OCI-LY1 (cell line): Measurements from ENCODE around the gene PSMG4.

ENCODE experiments used
- H2AFZ ChIP-seq: fragments of 200-600 bp; sonication (generic), shearing (Covaris generic); 2 replicates; pipeline ENCODE4 v1.6.0; 2014; ENCODE audit warnings: antibody characterized with exemption, mild to moderate bottlenecking, low read length
- H3F3A ChIP-seq: fragments of 200-600 bp; sonication (generic), shearing (Covaris generic); 2 replicates; pipeline ENCODE4 v1.6.0; 2014; ENCODE audit warnings: mild to moderate bottlenecking, antibody characterized with exemption, low read length, moderate library complexity; ENCODE audit not compliant: insufficient read depth
- H3K27ac ChIP-seq: fragments of 200-600 bp; sonication (generic); 2 replicates; pipeline ENCODE4 v1.5.1; 2014; ENCODE audit warnings: low read length, mixed run types, mild to moderate bottlenecking, low read depth; ENCODE audit not compliant: poor library complexity, severe bottlenecking
- H3K27me3 ChIP-seq: fragments of 200-600 bp; sonication (generic); 2 replicates; pipeline ENCODE4 v1.6.0; 2014; ENCODE audit warnings: antibody characterized with exemption, mild to moderate bottlenecking, low read length, moderate library complexity; ENCODE audit not compliant: insufficient read depth
- H3K36me3 ChIP-seq: fragments of 200-600 bp; sonication (generic); 2 replicates; pipeline ENCODE4 v1.6.1; 2014; ENCODE audit warnings: mild to moderate bottlenecking, antibody characterized with exemption, low read length, moderate library complexity, mixed read lengths; ENCODE audit not compliant: insufficient read depth
- H3K4me1 ChIP-seq: fragments of 200-600 bp; sonication (generic); 2 replicates; pipeline ENCODE4 v1.5.1; 2014; ENCODE audit warnings: mild to moderate bottlenecking, low read length, moderate library complexity; ENCODE audit not compliant: insufficient read depth, severe bottlenecking
- H3K4me2 ChIP-seq: fragments of 200-600 bp; sonication (generic), shearing (Covaris generic); 2 replicates; pipeline ENCODE4 v1.6.1; 2014; ENCODE audit warnings: low read length
- H3K4me3 ChIP-seq: fragments of 200-600 bp; sonication (generic); 2 replicates; pipeline ENCODE4 v1.5.1; 2014; ENCODE audit warnings: low read length, low read depth, mild to moderate bottlenecking, mixed read lengths; ENCODE audit not compliant: poor library complexity, severe bottlenecking
- H3K79me2 ChIP-seq: fragments of 200-600 bp; shearing (Covaris generic); 2 replicates; pipeline ENCODE4 v1.6.1; 2016; ENCODE audit warnings: mixed run types, low read length, mixed read lengths; ENCODE audit not compliant: insufficient read depth
- H3K9ac ChIP-seq: fragments of 200-600 bp; sonication (generic), shearing (Covaris generic); 2 replicates; pipeline ENCODE4 v1.6.1; 2014; ENCODE audit warnings: mild to moderate bottlenecking, low read length, mixed read lengths
- H3K9me2 ChIP-seq: fragments of 200-600 bp; sonication (generic), shearing (Covaris generic); 2 replicates; pipeline ENCODE4 v1.6.1; 2014; ENCODE audit warnings: low read depth, mild to moderate bottlenecking, low read length, mixed read lengths
- H3K9me3 ChIP-seq: fragments of 200-600 bp; shearing (Covaris generic); 2 replicates; pipeline ENCODE4 v1.6.1; 2014; ENCODE audit warnings: low read length, mixed read lengths
- H4K20me1 ChIP-seq: fragments of 200-600 bp; sonication (generic), shearing (Covaris generic); 2 replicates; pipeline ENCODE4 v1.6.0; 2016; ENCODE audit warnings: mild to moderate bottlenecking, low read length; ENCODE audit not compliant: insufficient read depth
- EZH2 ChIP-seq: fragments of 200-600 bp; sonication (generic), shearing (Covaris generic); IDR thresholded peaks from 2 replicates; pipeline ENCODE4 v1.8.0; 2017; ENCODE audit warnings: borderline replicate concordance, mixed run types, mild to moderate bottlenecking, antibody characterized with exemption, low read length, moderate library complexity, mixed read lengths
- TF ChIP-seq, protein P1 (sequence below): fragments of 200-600 bp; sonication (generic), shearing (Covaris generic); IDR thresholded peaks from 2 replicates; pipeline ENCODE4 v1.5.1; 2017; ENCODE audit warnings: mild to moderate bottlenecking, antibody characterized with exemption, low read length, moderate library complexity, mixed read lengths

PSMG4 gene

GRCh38 chr6:3268680-3269079 lies 9.9 kb downstream of the PSMG4 start:
- no peak overlapping the region for H3K4me3 ChIP-seq
- no peaks in the 10 kb centered on the region for H3K9me2 ChIP-seq
- no peaks in the 10 kb centered on the region for H3K9me3 ChIP-seq
- peaks cover 88% of the 10 kb centered on the region for H3K36me3 ChIP-seq
- no peaks in the 10 kb centered on the region for H3K4me1 ChIP-seq
- no peak overlapping the region for H3K9ac ChIP-seq
- H3K27me3 ChIP-seq: no peaks in the 10 kb centered on the region
- no peak overlapping the region for H3K4me2 ChIP-seq
- H3K79me2 ChIP-seq: no peaks in the 10 kb centered on the region
- TF ChIP-seq, protein P1, sequence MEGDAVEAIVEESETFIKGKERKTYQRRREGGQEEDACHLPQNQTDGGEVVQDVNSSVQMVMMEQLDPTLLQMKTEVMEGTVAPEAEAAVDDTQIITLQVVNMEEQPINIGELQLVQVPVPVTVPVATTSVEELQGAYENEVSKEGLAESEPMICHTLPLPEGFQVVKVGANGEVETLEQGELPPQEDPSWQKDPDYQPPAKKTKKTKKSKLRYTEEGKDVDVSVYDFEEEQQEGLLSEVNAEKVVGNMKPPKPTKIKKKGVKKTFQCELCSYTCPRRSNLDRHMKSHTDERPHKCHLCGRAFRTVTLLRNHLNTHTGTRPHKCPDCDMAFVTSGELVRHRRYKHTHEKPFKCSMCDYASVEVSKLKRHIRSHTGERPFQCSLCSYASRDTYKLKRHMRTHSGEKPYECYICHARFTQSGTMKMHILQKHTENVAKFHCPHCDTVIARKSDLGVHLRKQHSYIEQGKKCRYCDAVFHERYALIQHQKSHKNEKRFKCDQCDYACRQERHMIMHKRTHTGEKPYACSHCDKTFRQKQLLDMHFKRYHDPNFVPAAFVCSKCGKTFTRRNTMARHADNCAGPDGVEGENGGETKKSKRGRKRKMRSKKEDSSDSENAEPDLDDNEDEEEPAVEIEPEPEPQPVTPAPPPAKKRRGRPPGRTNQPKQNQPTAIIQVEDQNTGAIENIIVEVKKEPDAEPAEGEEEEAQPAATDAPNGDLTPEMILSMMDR: no peak
- TF ChIP-seq EZH2: no peak
- no peaks in the 10 kb centered on the region for H3F3A ChIP-seq
- no peak overlapping the region for H2AFZ ChIP-seq
- no peak overlapping the region for H3K27ac ChIP-seq
- H4K20me1 ChIP-seq: no peaks in the 10 kb centered on the region

DNA sequence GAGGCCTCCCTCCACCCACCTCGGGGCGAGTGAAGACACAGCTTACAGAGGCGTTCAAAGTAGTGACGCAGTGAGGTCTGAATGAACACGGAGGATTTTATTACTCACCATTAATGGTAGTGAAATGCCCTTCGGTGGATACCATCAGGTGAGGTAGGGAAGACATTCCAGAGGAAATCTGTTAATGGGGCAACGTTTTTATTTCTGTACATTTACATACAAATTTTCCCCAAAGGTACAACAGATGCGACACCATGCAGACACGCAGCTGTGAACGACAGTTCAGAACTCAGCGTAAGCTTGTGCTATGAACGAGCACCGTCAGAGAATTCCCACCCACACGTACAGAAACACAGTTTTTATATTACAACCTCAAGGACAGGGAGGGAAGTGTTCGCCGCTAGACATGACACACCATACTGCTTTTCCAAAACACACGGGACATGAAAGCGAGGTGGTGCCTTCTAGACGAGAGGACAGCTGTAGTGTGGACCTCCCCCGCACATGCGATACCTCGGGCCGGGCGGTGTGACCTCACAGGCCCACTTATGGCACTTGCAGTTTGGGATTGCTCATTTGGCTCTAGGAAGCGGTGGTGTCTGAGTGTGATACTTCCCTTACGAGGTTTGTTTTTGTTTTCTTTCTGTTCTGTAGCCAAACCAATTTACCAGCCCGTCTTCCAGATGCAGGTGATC lies 10.7 kb downstream of the PSMG4 start:
- Histone ChIP-seq H3K4me1 (no peaks in the 10 kb centered on the region), H3K9ac (no peak overlapping the region), H3K9me2 (no peaks in the 10 kb centered on the region), H2AFZ (no peak overlapping the region), H3K79me2 (no peaks in the 10 kb centered on the region), H3K4me2 (no peak overlapping the region), H3K27me3 (no peaks in the 10 kb centered on the region), H3K27ac (no peak overlapping the region), H3K4me3 (no peak overlapping the region), H3F3A (no peaks in the 10 kb centered on the region), H4K20me1 (no peaks in the 10 kb centered on the region), H3K9me3 (no peaks in the 10 kb centered on the region), H3K36me3 (peaks cover 80% of the 10 kb centered on the region)
- TF ChIP-seq, protein P1: no peak
- TF ChIP-seq EZH2: no peak

DNA sequence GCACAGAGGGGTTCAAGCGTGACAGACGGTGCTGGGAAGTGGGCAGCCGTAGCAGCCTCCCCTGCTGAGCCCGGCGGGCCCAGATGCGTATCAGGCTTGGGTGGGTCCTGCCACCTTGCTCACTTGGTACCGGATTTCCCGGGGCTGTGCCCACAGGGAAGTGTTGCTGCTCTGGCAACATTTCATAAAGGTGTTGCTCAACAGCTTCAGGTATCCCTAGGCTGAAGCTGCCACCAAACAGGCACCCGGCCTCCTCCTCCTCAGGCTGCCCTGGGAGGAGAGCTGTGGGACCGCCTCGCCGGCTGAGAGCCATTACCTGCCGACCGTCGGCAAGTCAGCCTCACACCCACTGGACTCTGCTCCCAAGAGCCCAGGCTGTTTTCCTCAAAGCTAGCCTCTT lies 11.5 kb downstream of the PSMG4 start:
- Histone ChIP-seq H3K9me2 (no peaks in the 10 kb centered on the region), H3K79me2 (no peaks in the 10 kb centered on the region), H4K20me1 (no peaks in the 10 kb centered on the region), H3K4me3 (no peak overlapping the region), H3K4me1 (no peaks in the 10 kb centered on the region), H3K9ac (no peak overlapping the region), H3F3A (no peaks in the 10 kb centered on the region), H3K9me3 (no peaks in the 10 kb centered on the region), H3K4me2 (no peak overlapping the region), H3K27me3 (no peaks in the 10 kb centered on the region), H3K27ac (no peak overlapping the region), H2AFZ (no peak overlapping the region), H3K36me3 (peaks cover 73% of the 10 kb centered on the region)
- no peak for TF ChIP-seq EZH2
- TF ChIP-seq, protein P1: no peak
